ENCODE data around the gene FAM50B. TPM values are rescaled to one million over a fixed set of nuclear protein-coding genes. Genes with fewer than 3 reads are reported as not detected.

The FAM50B gene
- total and polyA plus RNA-seq, 2 of the 13 experiments (the other 11 are each of a cell fraction or from before 2014, with no cell fraction given): 0.05 TPM; not detected in 1

DNA sequence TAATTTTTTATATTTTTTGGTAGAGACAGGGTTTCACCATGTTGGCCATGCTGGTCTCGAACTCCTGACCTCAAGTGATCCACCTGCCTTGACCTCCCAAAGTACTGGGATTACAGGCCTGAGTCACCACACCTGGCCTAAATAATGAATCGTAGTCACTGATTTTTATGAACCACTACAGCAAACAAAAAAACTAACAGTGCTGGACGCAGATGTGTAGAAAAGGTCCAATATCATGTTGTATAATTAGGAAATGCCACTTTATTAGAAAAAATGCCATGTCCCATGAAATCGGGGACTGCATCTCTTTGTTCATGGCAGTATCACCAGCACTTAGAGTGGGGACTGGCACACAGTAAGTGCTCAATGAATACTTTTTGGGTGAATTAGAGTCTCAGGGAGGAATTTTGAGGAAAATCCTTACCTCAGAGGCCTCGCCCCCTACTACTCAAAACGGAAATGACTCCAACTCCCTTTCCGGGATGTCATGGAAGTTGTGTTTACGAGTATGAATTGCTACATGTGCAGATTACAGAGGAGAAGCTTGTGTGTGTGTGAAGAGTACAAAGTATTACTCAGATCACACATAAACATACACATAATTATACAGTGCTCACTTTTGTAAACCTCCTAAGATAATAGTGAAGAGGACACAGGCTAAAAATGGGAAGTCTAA lies 43.6 kb upstream of the FAM50B start (continued):
- TF ChIP-seq HIVEP1 (CRISPR knock-in tag; IDR thresholded peaks at IDR 0.05) (no peak), RXRB (CRISPR knock-in tag; IDR thresholded peaks at IDR 0.05; ENCODE audit: borderline replicate concordance) (no peak), PHF5A (CRISPR knock-in tag; IDR thresholded peaks at IDR 0.05; ENCODE audit: low read depth, unreplicated experiment) (no peak), EZH2 (conservative IDR thresholded peaks at IDR 0.05; ENCODE audit: low read depth, low read length) (no peak), GABPB1 (CRISPR knock-in tag; IDR thresholded peaks at IDR 0.05) (peak; percentile 52), PAX8 (CRISPR knock-in tag; IDR thresholded peaks at IDR 0.05; ENCODE audit: borderline replicate concordance) (no peak), FLYWCH1 (CRISPR knock-in tag; IDR thresholded peaks at IDR 0.05) (no peak), ZNF772 (CRISPR knock-in tag; IDR thresholded peaks at IDR 0.05) (no peak), ZNF724P (CRISPR knock-in tag; IDR thresholded peaks at IDR 0.05; ENCODE audit: borderline replicate concordance) (no peak), SP2 (CRISPR knock-in tag; IDR thresholded peaks at IDR 0.05) (no peak), MTF2 (CRISPR knock-in tag; IDR thresholded peaks at IDR 0.05; ENCODE audit: borderline replicate concordance) (no peak; the same call in 1 of the 2 replicates), CEBPG (CRISPR knock-in tag; IDR thresholded peaks at IDR 0.05) (peak; percentile 76), ZNF549 (CRISPR knock-in tag; IDR thresholded peaks at IDR 0.05) (no peak), RFXANK (CRISPR knock-in tag; IDR thresholded peaks at IDR 0.05) (no peak; the same call in 1 of the 2 replicates), GABPA (IDR thresholded peaks at IDR 0.05; ENCODE audit: low read depth, low read length) (peak; percentile 48), GABPA (CRISPR knock-in tag; IDR thresholded peaks at IDR 0.05; ENCODE audit: low read depth) (peak; percentile 90), ZNF12 (CRISPR knock-in tag; IDR thresholded peaks at IDR 0.05) (no peak), CBX1 (IDR thresholded peaks at IDR 0.05; ENCODE audit: low read depth) (no peak)
- TF ChIP-seq, protein P1, sequence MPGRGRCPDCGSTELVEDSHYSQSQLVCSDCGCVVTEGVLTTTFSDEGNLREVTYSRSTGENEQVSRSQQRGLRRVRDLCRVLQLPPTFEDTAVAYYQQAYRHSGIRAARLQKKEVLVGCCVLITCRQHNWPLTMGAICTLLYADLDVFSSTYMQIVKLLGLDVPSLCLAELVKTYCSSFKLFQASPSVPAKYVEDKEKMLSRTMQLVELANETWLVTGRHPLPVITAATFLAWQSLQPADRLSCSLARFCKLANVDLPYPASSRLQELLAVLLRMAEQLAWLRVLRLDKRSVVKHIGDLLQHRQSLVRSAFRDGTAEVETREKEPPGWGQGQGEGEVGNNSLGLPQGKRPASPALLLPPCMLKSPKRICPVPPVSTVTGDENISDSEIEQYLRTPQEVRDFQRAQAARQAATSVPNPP (CRISPR knock-in tag; IDR thresholded peaks at IDR 0.05): no peak
- TF ChIP-seq, protein P2, sequence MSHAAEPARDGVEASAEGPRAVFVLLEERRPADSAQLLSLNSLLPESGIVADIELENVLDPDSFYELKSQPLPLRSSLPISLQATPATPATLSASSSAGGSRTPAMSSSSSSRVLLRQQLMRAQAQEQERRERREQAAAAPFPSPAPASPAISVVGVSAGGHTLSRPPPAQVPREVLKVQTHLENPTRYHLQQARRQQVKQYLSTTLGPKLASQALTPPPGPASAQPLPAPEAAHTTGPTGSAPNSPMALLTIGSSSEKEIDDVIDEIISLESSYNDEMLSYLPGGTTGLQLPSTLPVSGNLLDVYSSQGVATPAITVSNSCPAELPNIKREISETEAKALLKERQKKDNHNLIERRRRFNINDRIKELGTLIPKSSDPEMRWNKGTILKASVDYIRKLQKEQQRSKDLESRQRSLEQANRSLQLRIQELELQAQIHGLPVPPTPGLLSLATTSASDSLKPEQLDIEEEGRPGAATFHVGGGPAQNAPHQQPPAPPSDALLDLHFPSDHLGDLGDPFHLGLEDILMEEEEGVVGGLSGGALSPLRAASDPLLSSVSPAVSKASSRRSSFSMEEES (CRISPR knock-in tag; IDR thresholded peaks at IDR 0.05): no peak
- TF ChIP-seq, protein P3, sequence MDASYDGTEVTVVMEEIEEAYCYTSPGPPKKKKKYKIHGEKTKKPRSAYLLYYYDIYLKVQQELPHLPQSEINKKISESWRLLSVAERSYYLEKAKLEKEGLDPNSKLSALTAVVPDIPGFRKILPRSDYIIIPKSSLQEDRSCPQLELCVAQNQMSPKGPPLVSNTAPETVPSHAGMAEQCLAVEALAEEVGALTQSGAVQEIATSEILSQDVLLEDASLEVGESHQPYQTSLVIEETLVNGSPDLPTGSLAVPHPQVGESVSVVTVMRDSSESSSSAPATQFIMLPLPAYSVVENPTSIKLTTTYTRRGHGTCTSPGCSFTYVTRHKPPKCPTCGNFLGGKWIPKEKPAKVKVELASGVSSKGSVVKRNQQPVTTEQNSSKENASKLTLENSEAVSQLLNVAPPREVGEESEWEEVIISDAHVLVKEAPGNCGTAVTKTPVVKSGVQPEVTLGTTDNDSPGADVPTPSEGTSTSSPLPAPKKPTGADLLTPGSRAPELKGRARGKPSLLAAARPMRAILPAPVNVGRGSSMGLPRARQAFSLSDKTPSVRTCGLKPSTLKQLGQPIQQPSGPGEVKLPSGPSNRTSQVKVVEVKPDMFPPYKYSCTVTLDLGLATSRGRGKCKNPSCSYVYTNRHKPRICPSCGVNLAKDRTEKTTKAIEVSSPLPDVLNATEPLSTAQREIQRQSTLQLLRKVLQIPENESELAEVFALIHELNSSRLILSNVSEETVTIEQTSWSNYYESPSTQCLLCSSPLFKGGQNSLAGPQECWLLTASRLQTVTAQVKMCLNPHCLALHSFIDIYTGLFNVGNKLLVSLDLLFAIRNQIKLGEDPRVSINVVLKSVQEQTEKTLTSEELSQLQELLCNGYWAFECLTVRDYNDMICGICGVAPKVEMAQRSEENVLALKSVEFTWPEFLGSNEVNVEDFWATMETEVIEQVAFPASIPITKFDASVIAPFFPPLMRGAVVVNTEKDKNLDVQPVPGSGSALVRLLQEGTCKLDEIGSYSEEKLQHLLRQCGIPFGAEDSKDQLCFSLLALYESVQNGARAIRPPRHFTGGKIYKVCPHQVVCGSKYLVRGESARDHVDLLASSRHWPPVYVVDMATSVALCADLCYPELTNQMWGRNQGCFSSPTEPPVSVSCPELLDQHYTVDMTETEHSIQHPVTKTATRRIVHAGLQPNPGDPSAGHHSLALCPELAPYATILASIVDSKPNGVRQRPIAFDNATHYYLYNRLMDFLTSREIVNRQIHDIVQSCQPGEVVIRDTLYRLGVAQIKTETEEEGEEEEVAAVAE (CRISPR knock-in tag; IDR thresholded peaks at IDR 0.05; ENCODE audit: borderline replicate concordance): no peak
- TF ChIP-seq, protein P4, sequence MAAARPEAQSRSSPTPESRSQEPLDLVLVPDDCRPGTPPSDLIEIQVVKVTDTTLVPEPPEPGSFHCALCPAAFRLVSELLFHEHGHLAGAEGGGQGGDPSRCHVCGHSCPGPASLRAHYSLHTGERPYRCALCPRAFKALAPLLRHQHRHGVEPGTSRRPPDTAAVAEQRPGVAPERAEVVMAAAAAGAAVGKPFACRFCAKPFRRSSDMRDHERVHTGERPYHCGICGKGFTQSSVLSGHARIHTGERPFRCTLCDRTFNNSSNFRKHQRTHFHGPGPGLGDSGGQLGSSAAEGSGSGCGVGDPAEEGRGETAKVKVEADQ (CRISPR knock-in tag; IDR thresholded peaks at IDR 0.05; ENCODE audit: borderline replicate concordance): 0 out of 2 replicates have a peak, but pooled peaks have one; percentile 10
- TF ChIP-seq, protein P5, sequence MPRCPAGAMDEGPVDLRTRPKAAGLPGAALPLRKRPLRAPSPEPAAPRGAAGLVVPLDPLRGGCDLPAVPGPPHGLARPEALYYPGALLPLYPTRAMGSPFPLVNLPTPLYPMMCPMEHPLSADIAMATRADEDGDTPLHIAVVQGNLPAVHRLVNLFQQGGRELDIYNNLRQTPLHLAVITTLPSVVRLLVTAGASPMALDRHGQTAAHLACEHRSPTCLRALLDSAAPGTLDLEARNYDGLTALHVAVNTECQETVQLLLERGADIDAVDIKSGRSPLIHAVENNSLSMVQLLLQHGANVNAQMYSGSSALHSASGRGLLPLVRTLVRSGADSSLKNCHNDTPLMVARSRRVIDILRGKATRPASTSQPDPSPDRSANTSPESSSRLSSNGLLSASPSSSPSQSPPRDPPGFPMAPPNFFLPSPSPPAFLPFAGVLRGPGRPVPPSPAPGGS (CRISPR knock-in tag; IDR thresholded peaks at IDR 0.05): no peak

Data from HepG2 (cell line).